Measurements from ENCODE around the gene ASZ1. TPM values are rescaled to one million over a fixed set of nuclear protein-coding genes. Genes with fewer than 3 reads are reported as not detected.

The ASZ1 gene
- total RNA-seq, 1 donor from 2014 or later: not detected

DNA sequence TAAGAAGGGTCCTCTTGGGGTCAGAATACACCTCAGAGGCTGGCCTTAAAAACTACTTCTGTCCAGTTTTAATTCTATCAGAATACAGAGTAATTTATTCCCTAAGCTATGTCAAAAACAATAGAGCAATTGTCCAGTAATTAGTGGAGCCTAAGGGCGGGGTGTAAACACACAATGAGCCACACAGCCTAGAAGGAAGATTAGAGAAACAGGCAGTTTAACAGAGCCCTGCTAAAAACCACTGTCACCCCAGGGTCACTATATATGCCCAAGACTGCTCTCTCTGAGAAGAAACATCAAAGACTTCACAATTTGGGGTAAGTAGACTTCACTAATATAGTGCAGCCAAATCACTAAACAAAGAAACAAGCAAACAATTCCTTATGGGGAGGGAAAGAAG is 77.3 kb downstream of the ASZ1 start:
- TF ChIP-seq CTCF (IDR thresholded peaks at IDR 0.05; ENCODE audit: unreplicated experiment): no peak
- Mint-ChIP-seq H3K4me1 (no peaks in the 10 kb centered on the region), H3K9me3 (peaks cover 26% of the 10 kb centered on the region), H3K36me3 (no peaks in the 10 kb centered on the region), H3K27ac (no peak overlapping the region), H3K4me3 (no peak overlapping the region), H3K27me3 (ENCODE audit: low read depth) (no peaks in the 10 kb centered on the region)
- DNase-seq (ENCODE audit: low spot score in 2 of 2, unreplicated experiment in 2 of 2): no peak

DNA sequence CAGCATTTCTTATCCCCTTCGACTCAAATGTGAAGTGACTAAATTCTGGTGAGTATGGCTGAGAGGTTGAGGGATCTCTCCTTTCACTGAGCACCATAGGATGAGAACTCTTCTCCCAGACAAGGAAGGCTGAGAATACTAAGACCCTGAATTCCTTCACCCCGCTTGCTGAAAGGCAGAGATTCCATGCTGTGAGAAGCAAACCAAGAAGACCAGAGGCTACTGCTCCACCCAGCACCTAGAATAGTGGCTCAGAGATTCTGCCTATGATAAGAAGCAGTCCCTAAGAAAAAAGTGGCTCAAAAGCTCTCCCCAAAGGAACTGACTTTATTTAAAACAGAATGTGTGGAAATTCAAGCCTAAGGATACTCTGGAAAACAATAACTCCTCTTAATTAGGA is 77.7 kb downstream of the ASZ1 start:
- H3K27ac Mint-ChIP-seq: no peak overlapping the region
- H3K9me3 Mint-ChIP-seq: peaks cover 25% of the 10 kb centered on the region
- no peaks in the 10 kb centered on the region for H3K36me3 Mint-ChIP-seq
- TF ChIP-seq CTCF (IDR thresholded peaks at IDR 0.05; ENCODE audit: unreplicated experiment): no peak
- H3K4me1 Mint-ChIP-seq: no peaks in the 10 kb centered on the region
- no peak for DNase-seq (ENCODE audit: low spot score in 2 of 2, unreplicated experiment in 2 of 2)
- no peak overlapping the region for H3K4me3 Mint-ChIP-seq
- H3K27me3 Mint-ChIP-seq (ENCODE audit: low read depth): no peaks in the 10 kb centered on the region

DNA sequence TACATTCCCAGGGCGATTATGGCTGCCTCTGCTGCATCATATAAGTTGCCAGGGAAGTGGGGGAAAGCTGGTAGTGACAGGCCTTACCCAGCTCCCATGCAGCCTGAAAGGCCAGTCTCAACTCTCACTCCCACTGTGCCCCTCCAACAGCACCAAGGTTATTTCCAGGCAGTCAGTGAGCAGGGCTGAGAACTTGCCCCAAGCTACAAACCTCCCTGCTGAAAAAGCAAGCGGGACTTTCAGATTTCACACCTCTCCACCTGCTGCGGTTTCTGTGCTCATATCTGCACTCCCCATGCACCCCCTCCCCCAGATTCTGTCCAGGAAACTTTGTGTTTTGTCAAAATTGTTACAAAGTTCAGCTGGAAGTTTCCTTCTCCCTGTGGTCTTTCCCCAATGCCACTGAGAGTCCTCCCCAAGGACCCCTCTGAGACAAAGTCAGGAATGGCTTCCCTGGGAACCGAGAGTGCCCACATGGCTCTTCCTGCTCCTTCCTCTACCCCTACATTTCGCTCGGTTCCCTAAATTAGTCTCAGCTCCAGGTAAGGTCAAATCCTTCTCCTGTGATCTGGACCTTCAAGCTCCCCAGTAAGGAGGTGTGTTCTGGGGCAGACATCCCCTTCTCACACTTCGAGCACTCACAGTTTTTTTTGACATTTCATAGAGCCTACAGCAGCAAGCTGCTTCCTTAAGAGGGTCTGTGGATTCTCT is 79.2 kb downstream of the ASZ1 start:
- TF ChIP-seq CTCF (IDR thresholded peaks at IDR 0.05; ENCODE audit: unreplicated experiment): no peak
- H3K4me1 Mint-ChIP-seq: no peaks in the 10 kb centered on the region
- no peaks in the 10 kb centered on the region for H3K27me3 Mint-ChIP-seq (ENCODE audit: low read depth)
- no peak overlapping the region for H3K27ac Mint-ChIP-seq
- H3K4me3 Mint-ChIP-seq: no peak overlapping the region
- peaks cover 23% of the 10 kb centered on the region for H3K9me3 Mint-ChIP-seq
- H3K36me3 Mint-ChIP-seq: no peaks in the 10 kb centered on the region
- DNase-seq (ENCODE audit: low spot score in 2 of 2, unreplicated experiment in 2 of 2): no peak

DNA sequence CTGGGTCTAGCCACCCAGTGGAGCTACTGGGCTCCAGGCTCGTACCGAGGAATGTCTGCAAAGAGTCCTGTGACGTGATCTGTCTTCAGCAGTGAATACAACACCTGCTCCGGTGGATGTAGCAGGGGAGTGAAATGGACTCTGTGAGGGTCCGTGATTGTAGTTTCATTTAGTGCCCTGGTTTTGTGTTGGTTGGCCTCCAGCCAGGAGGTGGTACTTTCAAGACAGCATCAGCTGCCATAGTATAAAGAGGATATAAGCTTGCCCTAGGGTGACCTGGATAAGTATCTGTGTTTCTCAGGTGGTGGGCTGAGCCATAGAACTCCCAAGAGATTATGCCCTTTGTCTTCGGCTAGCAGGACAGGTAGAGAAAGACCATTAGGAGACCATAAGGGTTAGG is 79.8 kb downstream of the ASZ1 start:
- H3K36me3 Mint-ChIP-seq: no peaks in the 10 kb centered on the region
- H3K4me1 Mint-ChIP-seq: no peaks in the 10 kb centered on the region
- no peaks in the 10 kb centered on the region for H3K27me3 Mint-ChIP-seq (ENCODE audit: low read depth)
- H3K4me3 Mint-ChIP-seq: no peak overlapping the region
- no peak overlapping the region for H3K27ac Mint-ChIP-seq
- TF ChIP-seq CTCF (IDR thresholded peaks at IDR 0.05; ENCODE audit: unreplicated experiment): no peak
- peaks cover 21% of the 10 kb centered on the region for H3K9me3 Mint-ChIP-seq
- DNase-seq (ENCODE audit: low spot score in 2 of 2, unreplicated experiment in 2 of 2): no peak

GRCh38 chr7:117346161-117346560 is 81.1 kb downstream of the ASZ1 start:
- Mint-ChIP-seq H3K27ac (no peak overlapping the region), H3K4me1 (no peaks in the 10 kb centered on the region), H3K4me3 (no peak overlapping the region), H3K9me3 (peaks cover 21% of the 10 kb centered on the region), H3K27me3 (ENCODE audit: low read depth) (no peaks in the 10 kb centered on the region), H3K36me3 (no peaks in the 10 kb centered on the region)
- DNase-seq (ENCODE audit: low spot score in 2 of 2, unreplicated experiment in 2 of 2): no peak
- TF ChIP-seq CTCF (IDR thresholded peaks at IDR 0.05; ENCODE audit: unreplicated experiment): no peak

DNA sequence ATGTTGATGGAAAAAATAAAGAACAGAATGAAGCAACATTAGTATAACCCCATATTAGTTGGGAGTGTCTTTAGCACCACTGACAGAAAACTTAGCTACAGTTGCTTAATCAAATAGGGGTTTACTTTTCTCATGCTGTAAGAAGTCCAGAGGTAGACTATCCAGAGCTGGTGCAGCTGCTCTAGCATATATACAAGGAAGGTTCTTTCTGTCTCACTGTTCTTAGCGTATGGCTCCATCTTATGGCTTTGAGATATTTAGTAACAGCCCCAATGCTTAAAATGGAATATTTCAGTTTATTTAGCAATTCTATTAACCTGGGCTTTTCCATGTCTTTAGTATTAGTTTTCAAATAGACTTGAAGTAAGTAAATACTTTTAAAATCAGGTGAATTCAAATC is 89.3 kb downstream of the ASZ1 start:
- H3K36me3 Mint-ChIP-seq: no peaks in the 10 kb centered on the region
- DNase-seq (ENCODE audit: low spot score in 2 of 2, unreplicated experiment in 2 of 2): no peak
- H3K27ac Mint-ChIP-seq: no peak overlapping the region
- H3K4me1 Mint-ChIP-seq: peaks cover 3% of the 10 kb centered on the region
- H3K9me3 Mint-ChIP-seq: peaks cover 7% of the 10 kb centered on the region
- no peaks in the 10 kb centered on the region for H3K27me3 Mint-ChIP-seq (ENCODE audit: low read depth)
- no peak for TF ChIP-seq CTCF (IDR thresholded peaks at IDR 0.05; ENCODE audit: unreplicated experiment)
- no peak overlapping the region for H3K4me3 Mint-ChIP-seq
